ENCODE results near the gene TULP1. TPM values are rescaled to one million over a fixed set of nuclear protein-coding genes. Genes with fewer than 3 reads are reported as not detected.
A peak's percentile ranks its signal among the peaks of the same experiment; 100 is the strongest.

Gene TULP1
- total and polyA plus RNA-seq, 8 donors = 5.4 to 11.9 (median 7.7) TPM; not detected in 2

GRCh38 chr6:35474131-35474941 lies 38.4 kb downstream of the TULP1 start:
- TF ChIP-seq CTCF (IDR thresholded peaks at IDR 0.05) = no peak
- Histone ChIP-seq H3K9me3 (no peaks in the 10 kb centered on the region), H3K4me1 (peaks cover 15 to 31% of the 10 kb centered on the region in 2 donors), H3K27me3 (no peaks in the 10 kb centered on the region), H3K36me3 (peaks cover 0 to 73% of the 10 kb centered on the region in 2 donors), H3K4me3 (no peak overlapping the region), H3K27ac (no peak overlapping the region)
- intact Hi-C loops (cut with DNase I) = no loop called here
- peak in 1 of 4 donors; percentile 47 for DNase-seq
- no peak for ATAC-seq

GRCh38 chr6:35473850-35474130 lies 38.9 kb downstream of the TULP1 start:
- no peaks in the 10 kb centered on the region for H3K27me3 ChIP-seq
- H3K27ac ChIP-seq = no peak overlapping the region
- peaks cover 15 to 36% of the 10 kb centered on the region in 2 donors for H3K4me1 ChIP-seq
- ATAC-seq = no peak
- no peak overlapping the region for H3K4me3 ChIP-seq
- DNase-seq = no peak
- no peaks in the 10 kb centered on the region for H3K9me3 ChIP-seq
- peaks cover 0 to 72% of the 10 kb centered on the region in 2 donors for H3K36me3 ChIP-seq
- TF ChIP-seq CTCF (IDR thresholded peaks at IDR 0.05) = no peak
- intact Hi-C loops (cut with DNase I) = no loop called here

- TF ChIP-seq CTCF (IDR thresholded peaks at IDR 0.05) = no peak
- Histone ChIP-seq H3K36me3 (peaks cover 0 to 67% of the 10 kb centered on the region in 2 donors), H3K4me1 (peaks cover 15 to 38% of the 10 kb centered on the region in 2 donors), H3K27ac (no peak overlapping the region), H3K4me3 (no peak overlapping the region), H3K9me3 (no peaks in the 10 kb centered on the region), H3K27me3 (no peaks in the 10 kb centered on the region)
- ATAC-seq (no peak), DNase-seq (no peak)
- intact Hi-C loops (cut with DNase I) = no loop called here
These were observed 39.4 kb downstream of the TULP1 start for GRCh38 chr6:35473075-35473849.

- no peaks in the 10 kb centered on the region for H3K9me3 ChIP-seq
- H3K4me1 ChIP-seq = peaks cover 15 to 43% of the 10 kb centered on the region in 2 donors
- no peak for DNase-seq
- no peaks in the 10 kb centered on the region for H3K27me3 ChIP-seq
- TF ChIP-seq CTCF (IDR thresholded peaks at IDR 0.05) = no peak
- H3K4me3 ChIP-seq = peak overlapping the region in 1 of 2 donors; percentile 90
- no peak for ATAC-seq
- intact Hi-C loops (cut with DNase I) = no loop called here
- H3K27ac ChIP-seq = no peak overlapping the region
- peaks cover 0 to 66% of the 10 kb centered on the region in 2 donors for H3K36me3 ChIP-seq
These were observed 40.8 kb downstream of the TULP1 start for GRCh38 chr6:35471836-35472345.

- Histone ChIP-seq H3K9me3 (no peaks in the 10 kb centered on the region), H3K27me3 (no peaks in the 10 kb centered on the region), H3K4me1 (peaks cover 15 to 43% of the 10 kb centered on the region in 2 donors), H3K4me3 (peak overlapping the region in 1 of 2 donors; percentile 90), H3K36me3 (peaks cover 0 to 66% of the 10 kb centered on the region in 2 donors), H3K27ac (no peak overlapping the region)
- DNase-seq = no peak
- no peak for ATAC-seq
- intact Hi-C loops (cut with DNase I) = no loop called here
- no peak for TF ChIP-seq CTCF (IDR thresholded peaks at IDR 0.05)
These were observed 42.0 kb downstream of the TULP1 start for GRCh38 chr6:35470663-35471120.

Data from left lung (tissue), 10 donors.